Neutrophil (primary cell): ENCODE data around the gene TJP1.
"Not testable (repeated sequence)": the region's sequence is repeated elsewhere in the genome, so short reads cannot be mapped to it uniquely, and the experiment has no call there.

Source experiments
- H3K27ac ChIP-seq: fragments of 200-600 bp; sonication (generic); 2 replicates; pipeline ENCODE4 v1.5.1; 2016; ENCODE audit warnings: mild to moderate bottlenecking, moderate library complexity
- H3K27me3 ChIP-seq: fragments of 200-600 bp; sonication (generic); 2 replicates; pipeline ENCODE4 v1.6.0; 2016; ENCODE audit warnings: mild to moderate bottlenecking
- H3K36me3 ChIP-seq: fragments of 200-600 bp; sonication (generic); 2 replicates; pipeline ENCODE4 v1.5.1; 2017
- H3K4me1 ChIP-seq, 2 experiments: fragments of 200-600 bp in 1 of 2; sonication (generic) in 1 of 2; 1 replicate in 1 of 2; 2 replicates in 1 of 2; pipeline versions ENCODE4 v1.5.1 to v1.6.1; 2013 to 2016; ENCODE audit warnings: low read depth in 1 of 2, low read length in 1 of 2, mild to moderate bottlenecking in 1 of 2, moderate library complexity in 1 of 2; ENCODE audit not compliant: control insufficient read depth in 1 of 2, insufficient read depth in 1 of 2
- H3K4me3 ChIP-seq, 2 experiments: fragments of 200-600 bp in 1 of 2; sonication (generic) in 1 of 2; 1 replicate in 1 of 2; 2 replicates in 1 of 2; pipeline ENCODE4 v1.5.1; 2013 to 2016; ENCODE audit warnings: low read depth in 1 of 2, low read length in 1 of 2, mild to moderate bottlenecking in 1 of 2, moderate library complexity in 1 of 2
- H3K9me3 ChIP-seq: fragments of 200-600 bp; sonication (generic); 2 replicates; pipeline ENCODE4 v1.5.1; 2016
- TF ChIP-seq, protein P1 (sequence below): fragments of 200-600 bp; sonication (generic); IDR thresholded peaks from 2 replicates; pipeline ENCODE4 v1.5.1; 2016; ENCODE audit warnings: antibody characterized with exemption

TJP1 gene

DNA sequence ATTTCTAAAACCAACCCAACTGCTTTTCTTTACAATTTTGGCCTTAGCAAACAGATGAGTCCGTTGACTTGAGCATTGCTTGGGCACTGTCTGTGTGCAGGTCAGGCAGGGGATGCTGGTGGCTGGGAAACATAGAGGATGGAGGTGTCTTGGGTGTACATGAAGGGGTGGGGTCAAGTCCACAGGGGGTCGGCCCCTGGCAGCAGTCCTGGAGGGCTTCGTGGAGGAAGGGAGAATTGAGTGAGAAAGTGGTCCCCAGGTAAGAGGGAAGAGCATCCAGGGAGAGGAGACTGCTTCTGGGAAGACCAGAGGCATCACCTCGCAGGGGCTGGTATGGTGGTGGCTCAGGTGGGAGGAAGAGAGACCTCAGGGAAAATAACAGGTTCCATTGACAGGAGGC is 144.8 kb downstream of the TJP1 start:
- TF ChIP-seq, protein P1, sequence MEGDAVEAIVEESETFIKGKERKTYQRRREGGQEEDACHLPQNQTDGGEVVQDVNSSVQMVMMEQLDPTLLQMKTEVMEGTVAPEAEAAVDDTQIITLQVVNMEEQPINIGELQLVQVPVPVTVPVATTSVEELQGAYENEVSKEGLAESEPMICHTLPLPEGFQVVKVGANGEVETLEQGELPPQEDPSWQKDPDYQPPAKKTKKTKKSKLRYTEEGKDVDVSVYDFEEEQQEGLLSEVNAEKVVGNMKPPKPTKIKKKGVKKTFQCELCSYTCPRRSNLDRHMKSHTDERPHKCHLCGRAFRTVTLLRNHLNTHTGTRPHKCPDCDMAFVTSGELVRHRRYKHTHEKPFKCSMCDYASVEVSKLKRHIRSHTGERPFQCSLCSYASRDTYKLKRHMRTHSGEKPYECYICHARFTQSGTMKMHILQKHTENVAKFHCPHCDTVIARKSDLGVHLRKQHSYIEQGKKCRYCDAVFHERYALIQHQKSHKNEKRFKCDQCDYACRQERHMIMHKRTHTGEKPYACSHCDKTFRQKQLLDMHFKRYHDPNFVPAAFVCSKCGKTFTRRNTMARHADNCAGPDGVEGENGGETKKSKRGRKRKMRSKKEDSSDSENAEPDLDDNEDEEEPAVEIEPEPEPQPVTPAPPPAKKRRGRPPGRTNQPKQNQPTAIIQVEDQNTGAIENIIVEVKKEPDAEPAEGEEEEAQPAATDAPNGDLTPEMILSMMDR = no peak
- no peaks in the 10 kb centered on the region for H3K4me1 ChIP-seq
- no peaks in the 10 kb centered on the region for H3K9me3 ChIP-seq
- H3K27ac ChIP-seq = no peak overlapping the region
- no peaks in the 10 kb centered on the region for H3K36me3 ChIP-seq
- H3K4me3 ChIP-seq = no peak overlapping the region
- H3K27me3 ChIP-seq = peaks cover 55% of the 10 kb centered on the region

- Histone ChIP-seq H3K36me3 (no peaks in the 10 kb centered on the region), H3K9me3 (no peaks in the 10 kb centered on the region), H3K4me1 (no peaks in the 10 kb centered on the region), H3K4me3 (no peak overlapping the region), H3K27ac (no peak overlapping the region), H3K27me3 (peaks cover 57% of the 10 kb centered on the region)
- TF ChIP-seq, protein P1 = no peak
Measured at GRCh38 chr15:29676961-29677402, 145.3 kb downstream of the TJP1 start.

GRCh38 chr15:29676374-29676960 is 145.8 kb downstream of the TJP1 start:
- H3K27ac ChIP-seq, H3K4me3 ChIP-seq, H3K36me3 ChIP-seq, H3K4me1 ChIP-seq, H3K9me3 ChIP-seq: not testable (repeated sequence)
- peaks cover 57% of the 10 kb centered on the region for H3K27me3 ChIP-seq

DNA sequence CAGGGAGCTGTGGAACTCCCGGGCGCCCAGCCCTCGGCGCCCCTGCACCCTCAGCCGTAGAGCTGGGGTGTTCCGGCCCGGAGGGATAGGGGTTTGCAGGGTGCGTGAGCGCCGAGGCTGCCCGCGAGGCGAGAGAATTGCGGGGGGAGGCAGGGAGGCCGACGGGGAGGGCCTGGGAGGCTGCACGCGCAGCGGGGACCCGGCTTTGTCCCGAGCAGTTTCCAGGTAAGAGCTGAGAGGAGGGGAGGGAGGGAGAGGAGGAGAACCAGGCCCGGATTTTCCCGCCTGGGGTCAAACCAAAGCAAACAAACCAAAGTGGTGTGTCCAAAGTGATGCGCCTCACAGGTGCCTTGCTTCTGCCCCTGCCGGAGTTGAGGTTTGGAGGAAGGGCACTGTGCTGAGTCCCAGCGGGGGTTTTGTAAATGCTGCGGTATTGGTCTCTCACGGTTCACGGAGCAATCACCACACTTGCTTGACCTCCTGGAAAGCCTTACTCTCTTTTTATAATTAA is 146.4 kb downstream of the TJP1 start:
- Histone ChIP-seq H3K27me3 (peaks cover 57% of the 10 kb centered on the region), H3K36me3 (no peaks in the 10 kb centered on the region), H3K9me3 (no peaks in the 10 kb centered on the region), H3K4me1 (no peaks in the 10 kb centered on the region), H3K27ac (no peak overlapping the region), H3K4me3 (no peak overlapping the region)
- TF ChIP-seq, protein P1 = no peak

GRCh38 chr15:29674661-29675533 is 147.4 kb downstream of the TJP1 start:
- Histone ChIP-seq H3K27ac (no peak overlapping the region), H3K9me3 (no peaks in the 10 kb centered on the region), H3K27me3 (peaks cover 57% of the 10 kb centered on the region), H3K4me1 (no peaks in the 10 kb centered on the region), H3K36me3 (no peaks in the 10 kb centered on the region), H3K4me3 (no peak overlapping the region)
- TF ChIP-seq, protein P1 = no peak
